HT1080 (cell line): ENCODE results near the gene B3GALT4. TPM values are rescaled to one million over a fixed set of nuclear protein-coding genes. Genes with fewer than 3 reads are reported as not detected.

ENCODE experiments used
- DNase-seq: peaks from one replicate; pipeline ENCODE4 v3.0.0-alpha.2; 2015; ENCODE audit warnings: low read depth
- total RNA-seq: library from RNA; depleted of rRNA; stranded (reverse); fragments of >200 nt; shearing (Covaris generic); gene quantifications from 2 replicates; pipeline ENCODE4 v1.2.3, GENCODE V29; 2014; rRNA removed

Gene B3GALT4
- total RNA-seq, 1 experiment from 2014 or later: 1.2 TPM

DNA sequence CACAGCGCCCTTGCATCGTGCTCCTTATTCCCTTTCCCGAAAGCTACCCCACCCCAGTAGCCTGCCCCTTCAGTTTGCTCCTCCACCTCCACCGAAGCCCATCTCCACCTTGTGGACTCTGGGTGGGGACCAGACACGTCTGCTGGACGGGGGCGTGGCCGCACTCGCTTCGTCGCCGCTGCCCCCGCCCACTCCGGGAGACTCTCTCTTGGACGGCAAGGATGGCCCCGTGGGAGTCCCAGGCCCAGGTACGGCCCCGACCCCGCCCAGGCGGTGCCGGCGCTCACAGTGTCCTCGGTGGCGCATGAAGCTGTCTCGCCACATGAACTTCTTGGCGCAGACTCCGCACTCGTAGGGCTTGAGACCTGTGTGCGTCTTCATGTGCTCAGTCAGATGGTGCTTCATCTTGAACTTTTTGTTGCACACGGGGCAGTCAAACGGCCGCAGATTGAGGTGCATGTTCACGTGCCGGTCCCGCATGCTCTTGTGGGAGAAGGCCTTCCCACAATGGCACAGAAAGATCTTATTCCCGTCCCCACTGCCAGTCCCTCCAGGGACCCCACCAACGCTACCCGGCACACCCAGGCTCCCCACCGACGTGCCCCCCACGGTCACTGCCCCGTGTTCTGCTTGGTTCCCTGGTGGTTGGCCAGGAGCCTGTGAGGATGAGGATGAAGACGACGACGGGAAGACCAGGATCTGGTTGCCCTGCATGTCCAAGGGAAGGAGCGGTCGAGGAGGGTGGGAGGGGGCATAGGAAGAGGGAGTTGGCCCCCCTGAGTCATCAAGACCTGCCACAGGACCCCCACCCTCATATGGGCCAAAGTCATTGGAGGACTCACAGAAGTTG, 38.2 kb downstream of the B3GALT4 start:
- DNase-seq: no peak

- no peak for DNase-seq
Measured at GRCh38 chr6:33315793-33316602, 39.1 kb downstream of the B3GALT4 start.

- no peak for DNase-seq
Measured at GRCh38 chr6:33316603-33317418, 39.9 kb downstream of the B3GALT4 start.

DNA sequence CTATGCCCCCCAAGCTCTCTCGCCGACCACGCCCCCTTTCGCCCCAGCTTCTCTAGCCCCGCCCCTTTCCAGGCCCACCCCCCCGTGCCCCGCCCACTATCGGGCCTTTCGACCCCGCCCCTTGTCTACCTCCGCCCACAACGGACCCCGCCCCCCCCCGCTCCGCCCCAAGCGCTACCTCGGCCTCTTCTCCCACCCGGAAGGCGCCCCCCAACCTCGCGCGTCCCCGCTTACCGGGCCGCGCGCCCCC, 40.4 kb downstream of the B3GALT4 start:
- DNase-seq: no peak

DNA sequence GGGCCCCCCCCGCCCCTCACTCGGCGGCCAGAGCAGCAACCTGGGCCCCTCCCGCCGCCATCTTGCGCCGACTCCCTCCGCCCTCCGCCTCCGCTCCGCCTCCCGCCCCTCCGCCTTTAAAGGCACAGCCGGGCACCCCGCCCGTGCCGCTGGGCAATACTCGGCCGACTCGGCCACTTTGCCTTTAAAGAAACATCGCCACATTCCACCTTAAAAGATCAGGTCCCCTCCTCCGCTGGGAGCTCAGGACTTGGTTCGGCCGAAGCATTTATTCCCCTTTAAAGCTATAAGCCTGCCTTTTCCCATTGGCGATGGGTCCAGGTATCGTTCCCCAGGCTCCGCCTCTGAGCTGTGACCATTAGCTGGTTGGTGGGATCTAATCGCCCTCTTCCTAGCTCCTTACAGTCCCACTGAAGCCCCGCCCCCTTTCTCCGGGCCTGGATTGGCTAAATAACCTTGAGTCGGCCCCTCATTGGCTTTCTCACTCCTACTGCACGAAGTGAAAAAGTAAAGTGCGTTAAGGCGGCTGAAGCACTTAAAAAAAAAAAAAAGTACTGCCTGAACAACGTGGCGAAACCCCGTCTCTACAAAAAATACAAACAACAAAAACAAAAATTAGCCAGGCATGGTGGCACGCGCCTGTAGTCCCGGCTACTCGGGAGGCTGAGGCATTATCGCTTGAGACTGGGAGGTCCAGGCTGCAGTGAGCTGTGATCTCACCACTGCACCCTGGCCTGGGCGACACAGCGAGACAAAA, 40.9 kb downstream of the B3GALT4 start, which contains the start of gene ZBTB22:
ZBTB22 (minus strand) TSS at position 76 of the 757 bp plus-strand sequence. CDS start 828 bp downstream, outside the sequence.
- peak; percentile 97 for DNase-seq

DNA sequence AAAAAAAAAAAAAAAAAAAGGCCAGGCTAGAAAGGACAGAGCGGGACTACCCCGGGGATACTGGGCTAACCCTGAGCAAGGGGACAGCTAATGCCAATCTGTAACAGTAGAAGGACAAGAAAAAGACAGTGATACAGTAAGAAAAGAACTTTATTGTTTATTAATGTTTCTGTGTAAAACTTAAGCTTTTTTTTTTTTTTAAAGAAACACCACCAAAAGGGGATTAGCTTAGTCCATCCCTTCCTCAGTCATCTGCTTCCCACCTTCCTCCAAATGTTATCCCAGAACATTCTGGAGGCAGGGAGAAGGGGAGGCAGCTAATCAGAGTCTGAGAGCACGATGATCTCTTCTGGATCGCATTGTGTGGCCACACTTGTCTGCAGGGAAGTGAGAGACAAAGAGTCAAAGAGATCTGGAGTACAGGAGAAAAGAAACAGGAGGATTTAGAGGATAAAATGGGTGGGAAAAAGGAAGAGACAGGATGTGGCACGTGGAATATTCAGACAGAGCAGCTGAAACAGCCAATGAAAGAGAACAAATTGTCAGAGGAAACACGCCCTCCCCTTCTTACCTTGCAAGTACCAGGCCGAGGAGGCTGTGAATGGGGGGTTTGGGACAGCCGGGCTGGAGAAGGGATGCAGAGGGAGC, 41.6 kb downstream of the B3GALT4 start:
- DNase-seq: no peak

- DNase-seq: no peak
Measured at GRCh38 chr6:33319939-33320314, 43.0 kb downstream of the B3GALT4 start.

GRCh38 chr6:33320315-33321181, 43.6 kb downstream of the B3GALT4 start:
- peak; percentile 74 for DNase-seq

- DNase-seq: no peak
Measured at GRCh38 chr6:33321227-33321626, 44.3 kb downstream of the B3GALT4 start.

- DNase-seq: no peak
Measured at GRCh38 chr6:33323623-33323948, 46.7 kb downstream of the B3GALT4 start.

DNA sequence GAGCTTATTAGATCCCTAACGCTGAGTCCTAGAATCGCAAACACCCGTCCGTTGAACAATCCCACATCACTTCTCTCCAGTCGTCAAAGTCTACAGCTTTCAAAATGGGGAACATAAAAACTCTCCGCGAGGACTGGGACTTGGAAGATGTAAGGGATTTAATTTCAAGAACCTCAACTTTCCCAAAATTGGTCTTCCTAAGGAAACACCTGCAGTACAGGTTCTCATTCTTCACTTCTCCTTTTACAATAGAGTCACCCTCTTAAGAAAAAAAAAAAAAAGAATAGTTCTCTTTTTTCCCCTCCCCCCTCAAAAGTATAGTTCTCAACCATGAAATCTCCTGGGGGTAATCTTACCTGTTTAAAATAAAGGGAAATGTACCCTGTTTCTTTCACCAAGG, 47.2 kb downstream of the B3GALT4 start:
- no peak for DNase-seq

Other genes starting within 250 kb of the B3GALT4 start
- 2.2 and 8.9 TPM in 2 replicates for gene HLA-DPA1, start 203.5 kb upstream of the B3GALT4 start, total RNA-seq
- 12.7 and 33.5 TPM in 2 replicates for gene HLA-DPB1, start 201.1 kb upstream of the B3GALT4 start, total RNA-seq
- gene COL11A2, start 84.7 kb upstream of the B3GALT4 start, total RNA-seq: 0.71 and 0.77 TPM in 2 replicates
- gene RXRB, start 76.5 kb upstream of the B3GALT4 start, total RNA-seq: 30.7 and 32.5 TPM in 2 replicates
- 94.6 and 121 TPM in 2 replicates for gene SLC39A7, start 76.3 kb upstream of the B3GALT4 start, total RNA-seq
- 5.3 and 5.6 TPM in 2 replicates for gene HSD17B8, start 72.5 kb upstream of the B3GALT4 start, total RNA-seq
- 32.1 and 37.0 TPM in 2 replicates for gene RING1, start 68.6 kb upstream of the B3GALT4 start, total RNA-seq
- 30.9 and 38.2 TPM in 2 replicates for gene VPS52, start 5.2 kb upstream of the B3GALT4 start, total RNA-seq
- 3,065 and 5,472 TPM in 2 replicates for gene RPS18, start 5.0 kb upstream of the B3GALT4 start, total RNA-seq
- 170 and 256 TPM in 2 replicates for gene WDR46, start 12.1 kb downstream of the B3GALT4 start, total RNA-seq
- 194 and 225 TPM in 2 replicates for gene PFDN6, start 12.5 kb downstream of the B3GALT4 start, total RNA-seq
- 37.3 and 37.6 TPM in 2 replicates for gene RGL2, start 21.8 kb downstream of the B3GALT4 start, total RNA-seq
- 42.4 and 68.0 TPM in 2 replicates for gene TAPBP, start 37.0 kb downstream of the B3GALT4 start, total RNA-seq
- gene ZBTB22, start 40.6 kb downstream of the B3GALT4 start, total RNA-seq: 10.9 and 12.4 TPM in 2 replicates
- 108 and 114 TPM in 2 replicates for gene DAXX, start 45.8 kb downstream of the B3GALT4 start, total RNA-seq
- gene KIFC1, start 114.7 kb downstream of the B3GALT4 start, total RNA-seq: 80.5 and 105 TPM in 2 replicates
- 27.0 and 30.8 TPM in 2 replicates for gene PHF1, start 133.9 kb downstream of the B3GALT4 start, total RNA-seq
- gene CUTA, start 141.0 kb downstream of the B3GALT4 start, total RNA-seq: 266 and 270 TPM in 2 replicates
- 1.4 and 1.7 TPM in 2 replicates for gene SYNGAP1, start 142.9 kb downstream of the B3GALT4 start, total RNA-seq
- 8.2 and 8.4 TPM in 2 replicates for gene ZBTB9, start 177.5 kb downstream of the B3GALT4 start, total RNA-seq